ENCODE measurements around the gene KCNK1. TPM values are rescaled to one million over a fixed set of nuclear protein-coding genes. Genes with fewer than 3 reads are reported as not detected.
"Not testable (repeated sequence)": the region's sequence is repeated elsewhere in the genome, so short reads cannot be mapped to it uniquely, and the experiment has no call there.

KCNK1 gene
- total and polyA plus RNA-seq, 8 donors: 4.3 to 16.3 (median 5.4) TPM

DNA sequence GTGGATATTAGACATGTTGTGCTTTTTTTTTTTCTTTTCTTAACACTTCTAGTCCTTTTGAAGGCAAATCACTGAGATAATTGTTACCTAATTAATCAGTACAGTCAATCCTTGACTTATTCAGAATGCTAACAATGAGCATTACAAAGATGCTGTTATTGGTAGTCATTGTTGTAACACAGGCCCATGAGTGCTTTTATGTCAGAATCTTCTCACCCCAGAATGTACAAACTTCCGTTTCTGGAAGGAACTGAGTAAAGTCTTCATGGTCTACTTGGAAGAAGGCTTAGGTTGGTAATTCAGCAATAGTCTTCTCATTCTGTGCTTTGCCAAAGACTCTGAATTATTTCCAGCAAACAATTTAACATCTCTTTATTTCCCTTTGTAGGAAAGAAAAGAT lies 3.1 kb downstream of the KCNK1 start:
- intact Hi-C loops (cut with DNase I): no loop called here
- H3K27me3 ChIP-seq: peaks cover 8 to 48% of the 10 kb centered on the region in 2 donors
- DNase-seq: no peak

DNA sequence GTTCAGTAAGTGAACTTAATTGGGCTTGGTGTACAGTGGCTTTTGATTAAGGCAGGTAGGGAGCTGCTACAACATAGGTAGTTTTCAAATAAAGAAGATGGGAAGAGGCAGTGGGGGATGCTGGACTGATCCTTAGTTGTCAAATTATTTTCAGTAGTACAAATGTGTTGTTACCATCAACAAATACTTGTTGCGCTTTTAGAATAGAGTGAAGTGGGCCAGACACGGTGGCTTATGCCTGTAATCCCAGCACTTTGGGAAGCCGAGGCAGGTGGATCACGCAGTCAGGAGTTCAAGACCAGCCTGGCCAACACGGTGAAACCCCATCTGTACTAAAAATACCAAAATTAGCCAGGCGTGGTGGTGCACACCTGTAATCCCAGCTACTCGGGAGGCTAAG lies 5.5 kb downstream of the KCNK1 start:
- intact Hi-C loops (cut with DNase I); ATAC-seq; DNase-seq; H3K9me3 ChIP-seq; H3K36me3 ChIP-seq; H3K27ac ChIP-seq; H3K4me1 ChIP-seq; H3K4me3 ChIP-seq: not testable (repeated sequence)
- peaks cover 8 to 24% of the 10 kb centered on the region in 2 donors for H3K27me3 ChIP-seq

More for the DNA sequence above, 3.1 kb downstream of the KCNK1 start:
- TF ChIP-seq CTCF (IDR thresholded peaks at IDR 0.05): no peak
- no peak for ATAC-seq
- no peaks in the 10 kb centered on the region for H3K36me3 ChIP-seq
- no peak overlapping the region for H3K4me3 ChIP-seq
- H3K9me3 ChIP-seq: no peaks in the 10 kb centered on the region
- H3K4me1 ChIP-seq: peaks cover 0 to 4% of the 10 kb centered on the region in 2 donors
- H3K27ac ChIP-seq: no peak overlapping the region

GRCh38 chr1:233620065-233620464 lies 6.2 kb downstream of the KCNK1 start:
- H3K27ac ChIP-seq: no peak overlapping the region
- ATAC-seq (no peak), DNase-seq (no peak)
- peaks cover 3 to 17% of the 10 kb centered on the region in 2 donors for H3K27me3 ChIP-seq
- no peaks in the 10 kb centered on the region for H3K9me3 ChIP-seq
- intact Hi-C loops (cut with DNase I): no loop called here
- H3K36me3 ChIP-seq: no peaks in the 10 kb centered on the region
- no peaks in the 10 kb centered on the region for H3K4me1 ChIP-seq
- no peak overlapping the region for H3K4me3 ChIP-seq
- TF ChIP-seq CTCF (IDR thresholded peaks at IDR 0.05): no peak

DNA sequence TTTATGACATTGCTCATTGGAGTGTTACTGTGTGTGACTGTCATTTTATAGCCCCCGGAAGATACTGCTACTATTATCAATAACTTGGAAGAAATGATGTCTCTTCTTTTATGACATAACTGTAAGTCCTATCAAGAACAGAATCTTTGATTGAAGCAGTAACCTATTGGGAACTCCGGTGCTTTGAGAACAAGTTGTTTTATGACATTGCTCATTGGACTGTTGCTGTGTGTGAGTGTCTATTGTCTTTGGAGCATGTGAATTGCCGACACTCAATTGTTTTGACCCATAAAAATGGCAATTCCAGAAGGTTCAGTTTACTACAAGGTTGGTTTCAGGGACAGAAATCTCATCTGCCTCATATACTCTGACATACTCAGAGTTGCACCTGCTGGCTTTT lies 8.0 kb downstream of the KCNK1 start:
- intact Hi-C loops (cut with DNase I): no loop called here
- Histone ChIP-seq H3K9me3 (no peaks in the 10 kb centered on the region), H3K4me3 (no peak overlapping the region), H3K4me1 (no peaks in the 10 kb centered on the region), H3K27ac (no peak overlapping the region), H3K27me3 (peaks cover 0 to 4% of the 10 kb centered on the region in 2 donors), H3K36me3 (no peaks in the 10 kb centered on the region)
- DNase-seq (no peak), ATAC-seq (no peak)
- no peak for TF ChIP-seq CTCF (IDR thresholded peaks at IDR 0.05)

DNA sequence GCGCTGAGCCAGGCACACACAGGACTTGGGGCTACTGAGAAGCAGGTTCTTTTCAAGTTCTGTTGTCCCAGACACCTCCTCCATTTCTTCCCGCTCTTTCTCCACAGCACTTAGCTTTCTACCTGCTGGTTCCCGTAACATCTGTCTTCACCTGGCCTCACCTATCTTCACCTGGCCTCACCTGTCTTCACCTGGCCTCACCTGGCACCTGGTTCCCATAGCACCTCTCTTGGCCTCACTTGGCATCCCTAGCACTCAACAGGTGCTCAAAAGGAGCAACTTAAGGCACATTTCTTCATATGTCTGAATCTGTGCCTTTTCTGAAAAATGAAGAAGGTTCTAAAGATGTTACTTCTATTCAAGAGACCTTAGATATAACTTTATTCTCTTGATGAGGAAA lies 10.4 kb downstream of the KCNK1 start:
- DNase-seq (no peak), ATAC-seq (no peak)
- no peak for TF ChIP-seq CTCF (IDR thresholded peaks at IDR 0.05)
- Histone ChIP-seq H3K4me3 (no peak overlapping the region), H3K27me3 (no peaks in the 10 kb centered on the region), H3K36me3 (no peaks in the 10 kb centered on the region), H3K9me3 (no peaks in the 10 kb centered on the region), H3K27ac (no peak overlapping the region), H3K4me1 (no peaks in the 10 kb centered on the region)
- intact Hi-C loops (cut with DNase I): no loop called here

- Histone ChIP-seq H3K27ac (no peak overlapping the region), H3K4me1 (no peaks in the 10 kb centered on the region), H3K4me3 (no peak overlapping the region), H3K36me3 (no peaks in the 10 kb centered on the region), H3K27me3 (no peaks in the 10 kb centered on the region), H3K9me3 (no peaks in the 10 kb centered on the region)
- no peak for ATAC-seq
- TF ChIP-seq CTCF (IDR thresholded peaks at IDR 0.05): no peak
- intact Hi-C loops (cut with DNase I): no loop called here
- no peak for DNase-seq
Observed at GRCh38 chr1:233625087-233625486, 11.2 kb downstream of the KCNK1 start.
